OCI-LY3 (cell line): ENCODE measurements around the gene LPCAT4.

Source experiments
- CTCF ChIP-seq: fragments of 200-600, 300-600 bp; sonication (generic); IDR thresholded peaks from 2 replicates; pipeline ENCODE4 v1.5.1; 2014; ENCODE audit warnings: antibody characterized with exemption, low read length, low read depth
- EZH2phosphoT487 ChIP-seq: fragments of 200-600 bp; shearing (Covaris generic); IDR thresholded peaks from 2 replicates; pipeline ENCODE4 v1.6.1; 2018; ENCODE audit warnings: antibody characterized with exemption, mixed run types, low read depth

GRCh38 chr15:34364041-34364440 is 3.0 kb downstream of the LPCAT4 start:
- TF ChIP-seq CTCF (no peak), EZH2phosphoT487 (no peak)
